ENCODE measurements around the gene ADGRL3.

DNA sequence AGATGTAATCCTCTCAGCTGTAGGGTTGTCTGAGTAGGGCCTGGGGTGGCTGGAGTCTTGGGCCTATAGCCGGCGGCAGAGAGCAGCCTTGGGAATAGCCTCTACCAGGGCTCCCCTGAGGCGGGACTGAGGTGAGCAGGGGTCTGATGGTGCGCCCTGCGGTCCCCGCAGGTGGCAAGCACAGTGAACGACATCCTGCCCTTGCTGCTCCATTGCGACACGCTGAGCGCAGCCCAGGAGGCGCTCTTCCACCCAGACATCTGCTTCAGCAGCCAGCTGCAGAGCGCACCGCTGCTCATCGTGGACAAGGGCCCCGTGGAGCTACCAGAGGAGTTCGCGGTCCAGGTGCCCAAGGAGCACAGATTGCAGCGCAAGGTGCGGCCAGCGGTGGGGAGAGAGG, 317.0 kb downstream of the ADGRL3 start:
- TF ChIP-seq POLR2A (IDR thresholded peaks at IDR 0.05; ENCODE audit: low read depth) = no peak
- no peak for TF ChIP-seq CTCF (IDR thresholded peaks at IDR 0.05)
- no peak for TF ChIP-seq POLR2AphosphoS5 (IDR thresholded peaks at IDR 0.05)
- no peak for TF ChIP-seq EP300 (IDR thresholded peaks at IDR 0.05)

All from esophagus muscularis mucosa (tissue), 4 donors.